Stimulated activated naive CD8-positive, alpha-beta T cell treated with anti-CD3 and anti-CD28 coated beads, Interleukin-15, Interleukin-2, amounts not matched to agents 100 U/mL and 50 U/mL, for 24 hours (primary cell): Measurements from ENCODE around the gene EDNRA.

Source experiments
- ATAC-seq: fragments of 150-1000 bp; cut with Tn5 transposase; one replicate; pipeline ENCODE4 v1.10.0; 2021
- DNase-seq: peaks from one replicate; pipeline ENCODE4 v3.0.0; 2021

The EDNRA gene

GRCh38 chr4:147590249-147590920 lies 109.5 kb downstream of the EDNRA start:
- DNase-seq: peak; percentile 57

GRCh38 chr4:147591106-147591505 lies 110.2 kb downstream of the EDNRA start:
- no peak for ATAC-seq

More at GRCh38 chr4:147590249-147590920, 109.5 kb downstream of the EDNRA start:
- no peak for ATAC-seq

GRCh38 chr4:147594107-147594506 lies 113.2 kb downstream of the EDNRA start:
- no peak for ATAC-seq
- DNase-seq: no peak

More at GRCh38 chr4:147591106-147591505, 110.2 kb downstream of the EDNRA start:
- DNase-seq: no peak
